Right atrium auricular region (tissue), 2 donors: ENCODE measurements around the gene TPPP2. TPM values are rescaled to one million over a fixed set of nuclear protein-coding genes. Genes with fewer than 3 reads are reported as not detected.

Experiments
- DNase-seq: peaks from one replicate; pipeline ENCODE4 v3.0.0-alpha.2; 2019; ENCODE audit warnings: low spot score
- H3K27ac ChIP-seq, 2 donors: fragments of 200-600 bp; sonication (generic); 1 replicate in 1 of 2; 2 replicates in 1 of 2; pipeline ENCODE4 v1.5.1; 2016 to 2019
- H3K27me3 ChIP-seq, 2 donors: fragments of 200-600 bp; sonication (generic); one replicate each; pipeline versions ENCODE4 v1.5.1 to v1.6.0; 2017 to 2019
- H3K36me3 ChIP-seq: fragments of 200-600 bp; sonication (generic); one replicate; pipeline ENCODE4 v1.5.1; 2016
- H3K4me1 ChIP-seq, 2 donors: fragments of 200-600 bp; sonication (generic); one replicate each; pipeline versions ENCODE4 v1.5.1 to v1.6.0; 2017 to 2019
- H3K4me3 ChIP-seq, 2 donors: fragments of 200-600 bp; sonication (generic); 1 replicate in 1 of 2; 2 replicates in 1 of 2; pipeline ENCODE4 v1.5.1; 2017 to 2019; ENCODE audit warnings: mild to moderate bottlenecking in 1 of 2, moderate library complexity in 1 of 2
- H3K9me3 ChIP-seq, 2 donors: fragments of 200-600 bp; sonication (generic); one replicate each; pipeline ENCODE4 v1.5.1; 2019
- total RNA-seq, 2 donors: library from RNA; depleted of rRNA; stranded (reverse); fragments of >200 nt; gene quantifications; one replicate each; pipeline ENCODE4 v1.1.0, GENCODE V29; 2016
- TF ChIP-seq, protein P1 (sequence below), 2 donors: fragments of 200-600 bp; sonication (generic); IDR thresholded peaks; one replicate each; pipeline ENCODE4 v1.5.1; 2019; ENCODE audit warnings: antibody characterized with exemption in 2 of 2

The TPPP2 gene
- total RNA-seq, 2 donors from 2014 or later: 0.86 TPM; not detected in 1

DNA sequence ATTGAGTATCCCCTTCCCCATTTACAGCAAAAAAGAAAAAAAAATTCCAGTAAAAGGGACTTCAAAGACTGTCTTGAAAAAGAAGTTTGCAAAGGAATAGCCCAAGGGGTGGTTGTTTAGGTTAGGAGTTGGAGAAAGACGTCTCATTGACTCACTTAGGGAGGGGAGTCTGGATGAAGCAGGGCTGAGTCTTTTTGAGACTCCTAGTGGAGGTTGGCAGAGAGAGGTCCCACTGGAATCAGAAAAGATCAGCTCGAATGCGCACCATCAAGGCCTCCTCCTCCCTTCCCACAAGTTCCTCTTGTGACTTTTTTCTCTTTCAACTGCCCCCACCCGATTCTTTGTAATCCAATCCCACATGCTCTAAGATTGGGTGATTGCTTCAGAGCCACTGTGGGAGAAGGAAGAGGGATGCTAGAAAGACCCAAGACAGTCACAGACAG, 42.0 kb downstream of the TPPP2 start:
- Histone ChIP-seq H3K27ac (peak overlapping the region; percentile 88 to 90), H3K27me3 (no peaks in the 10 kb centered on the region), H3K36me3 (peaks cover 17% of the 10 kb centered on the region), H3K4me1 (peaks cover 0 to 41% of the 10 kb centered on the region in 2 donors), H3K9me3 (no peaks in the 10 kb centered on the region), H3K4me3 (peak overlapping the region; percentile 64 to 83)
- TF ChIP-seq, protein P1, sequence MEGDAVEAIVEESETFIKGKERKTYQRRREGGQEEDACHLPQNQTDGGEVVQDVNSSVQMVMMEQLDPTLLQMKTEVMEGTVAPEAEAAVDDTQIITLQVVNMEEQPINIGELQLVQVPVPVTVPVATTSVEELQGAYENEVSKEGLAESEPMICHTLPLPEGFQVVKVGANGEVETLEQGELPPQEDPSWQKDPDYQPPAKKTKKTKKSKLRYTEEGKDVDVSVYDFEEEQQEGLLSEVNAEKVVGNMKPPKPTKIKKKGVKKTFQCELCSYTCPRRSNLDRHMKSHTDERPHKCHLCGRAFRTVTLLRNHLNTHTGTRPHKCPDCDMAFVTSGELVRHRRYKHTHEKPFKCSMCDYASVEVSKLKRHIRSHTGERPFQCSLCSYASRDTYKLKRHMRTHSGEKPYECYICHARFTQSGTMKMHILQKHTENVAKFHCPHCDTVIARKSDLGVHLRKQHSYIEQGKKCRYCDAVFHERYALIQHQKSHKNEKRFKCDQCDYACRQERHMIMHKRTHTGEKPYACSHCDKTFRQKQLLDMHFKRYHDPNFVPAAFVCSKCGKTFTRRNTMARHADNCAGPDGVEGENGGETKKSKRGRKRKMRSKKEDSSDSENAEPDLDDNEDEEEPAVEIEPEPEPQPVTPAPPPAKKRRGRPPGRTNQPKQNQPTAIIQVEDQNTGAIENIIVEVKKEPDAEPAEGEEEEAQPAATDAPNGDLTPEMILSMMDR (IDR thresholded peaks at IDR 0.05): no peak
- DNase-seq: peak; percentile 78

DNA sequence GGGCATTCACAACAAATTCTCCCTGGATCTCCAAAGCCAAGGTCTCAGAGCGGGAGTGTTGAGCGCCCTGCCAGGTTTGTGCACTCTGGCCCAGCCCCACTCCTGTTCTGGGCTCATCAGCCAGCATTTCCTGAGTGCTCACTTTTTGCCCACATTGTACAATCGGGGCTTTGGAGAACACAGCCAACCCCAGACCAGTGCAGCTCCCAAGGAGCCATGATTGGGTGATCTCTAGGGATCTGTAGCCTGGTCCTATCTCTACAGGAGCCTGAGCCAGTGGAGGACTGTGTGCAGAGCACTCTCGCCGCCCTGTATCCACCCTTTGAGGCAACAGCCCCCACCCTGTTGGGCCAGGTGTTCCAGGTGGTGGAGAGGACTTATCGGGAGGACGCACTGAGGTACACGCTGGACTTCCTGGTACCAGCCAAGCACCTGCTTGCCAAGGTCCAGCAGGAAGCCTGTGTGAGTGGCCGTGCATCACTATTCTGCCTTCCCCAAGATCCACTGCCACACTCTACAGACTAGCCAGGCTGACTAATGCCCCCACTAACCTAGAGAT, 42.8 kb downstream of the TPPP2 start:
- TF ChIP-seq, protein P1 (IDR thresholded peaks at IDR 0.05): no peak
- DNase-seq: no peak
- peaks cover 22% of the 10 kb centered on the region for H3K36me3 ChIP-seq
- peaks cover 0 to 41% of the 10 kb centered on the region in 2 donors for H3K4me1 ChIP-seq
- H3K27ac ChIP-seq: peak overlapping the region; percentile 88 to 90
- H3K27me3 ChIP-seq: no peaks in the 10 kb centered on the region
- no peak overlapping the region for H3K4me3 ChIP-seq
- no peaks in the 10 kb centered on the region for H3K9me3 ChIP-seq

DNA sequence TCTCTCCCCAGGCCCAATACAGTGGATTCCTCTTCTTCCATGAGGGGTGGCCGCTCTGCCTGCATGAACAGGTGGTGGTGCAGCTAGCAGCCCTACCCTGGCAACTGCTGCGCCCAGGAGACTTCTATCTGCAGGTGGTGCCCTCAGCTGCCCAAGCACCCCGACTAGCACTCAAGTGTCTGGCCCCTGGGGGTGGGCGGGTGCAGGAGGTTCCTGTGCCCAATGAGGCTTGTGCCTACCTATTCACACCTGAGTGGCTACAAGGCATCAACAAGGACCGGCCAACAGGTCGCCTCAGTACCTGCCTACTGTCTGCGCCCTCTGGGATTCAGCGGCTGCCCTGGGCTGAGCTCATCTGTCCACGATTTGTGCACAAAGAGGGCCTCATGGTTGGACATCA, 43.9 kb downstream of the TPPP2 start:
- no peaks in the 10 kb centered on the region for H3K27me3 ChIP-seq
- no peaks in the 10 kb centered on the region for H3K9me3 ChIP-seq
- peaks cover 32% of the 10 kb centered on the region for H3K36me3 ChIP-seq
- no peak overlapping the region for H3K27ac ChIP-seq
- TF ChIP-seq, protein P1 (IDR thresholded peaks at IDR 0.05): no peak
- no peak for DNase-seq
- no peak overlapping the region for H3K4me3 ChIP-seq
- H3K4me1 ChIP-seq: peaks cover 0 to 35% of the 10 kb centered on the region in 2 donors

DNA sequence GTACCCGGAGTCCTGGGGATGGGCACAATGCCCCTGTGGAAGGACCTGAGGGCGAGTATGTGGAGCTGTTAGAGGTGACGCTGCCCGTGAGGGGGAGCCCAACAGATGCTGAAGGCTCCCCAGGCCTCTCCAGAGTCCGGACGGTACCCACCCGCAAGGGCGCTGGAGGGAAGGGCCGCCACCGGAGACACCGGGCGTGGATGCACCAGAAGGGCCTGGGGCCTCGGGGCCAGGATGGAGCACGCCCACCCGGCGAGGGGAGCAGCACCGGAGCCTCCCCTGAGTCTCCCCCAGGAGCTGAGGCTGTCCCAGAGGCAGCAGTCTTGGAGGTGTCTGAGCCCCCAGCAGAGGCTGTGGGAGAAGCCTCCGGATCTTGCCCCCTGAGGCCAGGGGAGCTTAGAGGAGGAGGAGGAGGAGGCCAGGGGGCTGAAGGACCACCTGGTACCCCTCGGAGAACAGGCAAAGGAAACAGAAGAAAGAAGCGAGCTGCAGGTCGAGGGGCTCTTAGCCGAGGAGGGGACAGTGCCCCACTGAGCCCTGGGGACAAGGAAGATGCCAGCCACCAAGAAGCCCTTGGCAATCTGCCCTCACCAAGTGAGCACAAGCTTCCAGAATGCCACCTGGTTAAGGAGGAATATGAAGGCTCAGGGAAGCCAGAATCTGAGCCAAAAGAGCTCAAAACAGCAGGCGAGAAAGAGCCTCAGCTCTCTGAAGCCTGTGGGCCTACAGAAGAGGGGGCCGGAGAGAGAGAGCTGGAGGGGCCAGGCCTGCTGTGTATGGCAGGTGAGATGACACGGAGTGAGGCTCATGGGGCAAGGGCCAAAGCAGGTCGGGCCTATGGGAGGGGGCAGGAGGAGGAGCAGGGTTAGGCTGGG, 44.6 kb downstream of the TPPP2 start:
- DNase-seq: no peak
- TF ChIP-seq, protein P1 (IDR thresholded peaks at IDR 0.05): no peak
- no peak overlapping the region for H3K27ac ChIP-seq

DNA sequence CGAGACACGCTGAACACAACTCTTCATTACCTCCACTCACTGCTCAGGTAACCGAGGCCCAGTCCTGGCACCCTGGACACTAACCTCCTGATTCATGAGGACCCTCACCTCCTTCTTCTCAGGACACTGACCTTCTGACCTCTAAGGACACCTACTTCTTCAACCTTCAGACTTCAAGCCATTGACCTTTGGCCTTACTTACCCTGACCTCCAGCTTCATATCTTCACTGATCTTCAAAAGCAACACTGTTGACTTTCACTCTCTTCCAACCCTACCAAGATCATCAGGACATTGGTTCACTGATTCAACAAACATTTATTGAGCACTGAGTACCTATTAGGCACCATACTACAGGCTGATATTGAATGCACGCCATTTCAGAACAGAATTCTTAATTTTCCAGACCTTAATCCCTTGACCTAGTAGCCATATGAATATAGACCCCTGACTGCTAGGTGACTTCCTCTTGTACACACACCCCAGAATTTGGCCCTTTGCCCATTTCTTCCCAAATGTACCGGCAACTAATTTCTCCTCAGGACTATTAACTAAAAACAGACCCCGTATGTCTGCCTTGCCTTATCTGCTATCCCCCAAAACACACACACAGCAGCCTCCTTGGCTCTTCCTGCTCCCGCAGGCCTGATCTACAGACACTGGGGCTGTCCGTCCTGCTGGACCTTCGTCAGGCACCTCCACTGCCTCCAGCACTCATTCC, 45.9 kb downstream of the TPPP2 start:
- peaks cover 0 to 23% of the 10 kb centered on the region in 2 donors for H3K4me1 ChIP-seq
- peaks cover 52% of the 10 kb centered on the region for H3K36me3 ChIP-seq
- H3K4me3 ChIP-seq: no peak overlapping the region
- DNase-seq: no peak
- H3K27me3 ChIP-seq: no peaks in the 10 kb centered on the region
- TF ChIP-seq, protein P1 (IDR thresholded peaks at IDR 0.05): no peak
- no peaks in the 10 kb centered on the region for H3K9me3 ChIP-seq
- H3K27ac ChIP-seq: no peak overlapping the region

More for the DNA sequence above, 44.6 kb downstream of the TPPP2 start:
- Histone ChIP-seq H3K36me3 (peaks cover 39% of the 10 kb centered on the region), H3K9me3 (no peaks in the 10 kb centered on the region), H3K4me1 (peaks cover 0 to 28% of the 10 kb centered on the region in 2 donors), H3K27me3 (no peaks in the 10 kb centered on the region), H3K4me3 (no peak overlapping the region)
